ENCODE measurements around the gene TFF2. TPM values are rescaled to one million over a fixed set of nuclear protein-coding genes. Genes with fewer than 3 reads are reported as not detected.

TFF2 gene
- polyA plus RNA-seq, 3 donors = not detected

GRCh38 chr21:42384989-42385388 is 34.2 kb upstream of the TFF2 start:
- intact Hi-C loops (cut with micrococcal nuclease) = loop anchor here in 1 of 2 donors (5.0 kb wide), 1 partner anchor 62 kb away; no protein-coding TSS in a partner anchor
- Histone ChIP-seq H3K36me3 (replicated peaks in 1 of 2; ENCODE audit: control insufficient read depth in 1 of 2, insufficient read depth in 2 of 2, low read length in 2 of 2) (no peaks in the 10 kb centered on the region), H4K20me1 (ENCODE audit: insufficient read depth, low read length) (no peaks in the 10 kb centered on the region), H3K9me3 (replicated peaks in 1 of 2; ENCODE audit: control insufficient read depth in 1 of 2, insufficient read depth in 1 of 2, low read length in 2 of 2) (peaks cover 19 to 29% of the 10 kb centered on the region in 2 donors), H3K79me2 (ENCODE audit: insufficient read depth, low read length) (no peaks in the 10 kb centered on the region), H3K27me3 (ENCODE audit: control insufficient read depth in 2 of 2, insufficient read depth in 2 of 2, low read length in 2 of 2) (no peaks in the 10 kb centered on the region), H3K4me3 (replicated peaks in 1 of 3; ENCODE audit: low read depth in 2 of 3, low read length in 3 of 3) (no peak overlapping the region), H3K9ac (ENCODE audit: insufficient read depth, low read length, poor library complexity, severe bottlenecking) (no peak overlapping the region), H2AFZ (ENCODE audit: insufficient read depth, low read depth, low read length, poor library complexity, severe bottlenecking) (no peak overlapping the region), H3K4me1 (ENCODE audit: control insufficient read depth in 1 of 2, insufficient read depth in 2 of 2, low read length in 2 of 2) (peaks cover 20 to 46% of the 10 kb centered on the region in 2 donors), H3K27ac (ENCODE audit: low read depth in 1 of 2, low read length in 2 of 2) (peak overlapping the region; percentile 39 to 51), H3K4me2 (replicated peaks; ENCODE audit: extremely low read depth, low read length, poor library complexity, severe bottlenecking) (no peak overlapping the region)
- TF ChIP-seq, protein P1, sequence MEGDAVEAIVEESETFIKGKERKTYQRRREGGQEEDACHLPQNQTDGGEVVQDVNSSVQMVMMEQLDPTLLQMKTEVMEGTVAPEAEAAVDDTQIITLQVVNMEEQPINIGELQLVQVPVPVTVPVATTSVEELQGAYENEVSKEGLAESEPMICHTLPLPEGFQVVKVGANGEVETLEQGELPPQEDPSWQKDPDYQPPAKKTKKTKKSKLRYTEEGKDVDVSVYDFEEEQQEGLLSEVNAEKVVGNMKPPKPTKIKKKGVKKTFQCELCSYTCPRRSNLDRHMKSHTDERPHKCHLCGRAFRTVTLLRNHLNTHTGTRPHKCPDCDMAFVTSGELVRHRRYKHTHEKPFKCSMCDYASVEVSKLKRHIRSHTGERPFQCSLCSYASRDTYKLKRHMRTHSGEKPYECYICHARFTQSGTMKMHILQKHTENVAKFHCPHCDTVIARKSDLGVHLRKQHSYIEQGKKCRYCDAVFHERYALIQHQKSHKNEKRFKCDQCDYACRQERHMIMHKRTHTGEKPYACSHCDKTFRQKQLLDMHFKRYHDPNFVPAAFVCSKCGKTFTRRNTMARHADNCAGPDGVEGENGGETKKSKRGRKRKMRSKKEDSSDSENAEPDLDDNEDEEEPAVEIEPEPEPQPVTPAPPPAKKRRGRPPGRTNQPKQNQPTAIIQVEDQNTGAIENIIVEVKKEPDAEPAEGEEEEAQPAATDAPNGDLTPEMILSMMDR (IDR thresholded peaks at IDR 0.05) = no peak
- no peaks in the 10 kb centered on the region for H3K36me3 Mint-ChIP-seq
- DNase-seq = peak; percentile 19 to 63 (median 36)
- H3K4me3 Mint-ChIP-seq = peak overlapping the region in 1 of 2 donors; percentile 7
- peak overlapping the region; percentile 78 to 90 (median 84) for H3K27ac Mint-ChIP-seq
- H3K4me1 Mint-ChIP-seq = peaks cover 63% of the 10 kb centered on the region
- H3K9me3 Mint-ChIP-seq = peaks cover 11 to 20% (median 15%) of the 10 kb centered on the region in 7 donors
- 33% methylated on average over 1 of the region's 2 CpGs for WGBS (ENCODE audit: insufficient coverage)
- peaks cover 1 to 9% (median 4%) of the 10 kb centered on the region in 3 donors for H3K27me3 Mint-ChIP-seq (ENCODE audit: low read depth in 3 of 3)

DNA sequence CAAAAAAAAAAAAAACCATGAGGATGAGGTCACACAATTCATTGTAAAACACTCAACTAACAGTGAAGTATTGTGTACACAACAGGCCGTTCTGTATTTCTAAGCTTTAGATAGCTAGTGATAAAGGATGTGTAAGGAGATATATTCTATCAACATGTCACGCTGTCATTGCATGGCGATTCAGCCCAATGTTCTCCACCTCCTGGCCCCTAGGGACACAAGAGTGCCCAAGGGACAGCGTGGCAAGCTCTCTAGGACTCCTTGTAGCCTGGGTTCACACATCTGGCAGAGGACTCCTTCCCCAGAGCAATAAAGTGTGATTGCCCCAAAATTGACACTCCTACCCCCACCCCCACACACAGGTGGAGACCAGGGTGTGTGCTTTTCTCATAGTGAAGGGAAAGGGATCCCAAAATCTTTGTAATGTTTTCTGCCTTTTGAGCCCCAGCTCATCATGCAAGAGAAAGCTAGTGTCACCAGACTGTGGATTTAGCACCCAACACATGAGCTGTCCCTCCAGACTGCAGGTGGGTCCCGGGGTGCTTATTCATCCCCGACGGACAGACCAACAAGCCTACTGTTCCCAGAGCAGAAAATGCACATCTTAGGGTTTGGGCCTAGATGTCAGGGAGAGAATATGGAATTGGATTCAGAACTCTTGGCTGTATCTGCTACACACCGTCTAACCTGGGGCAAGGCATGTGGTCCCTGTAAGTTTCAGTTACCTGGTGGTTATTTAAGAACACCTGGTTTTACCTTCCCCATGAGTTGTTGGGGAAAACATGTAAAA is 33.6 kb upstream of the TFF2 start:
- Mint-ChIP-seq H3K4me1 (peaks cover 64% of the 10 kb centered on the region), H3K27me3 (ENCODE audit: low read depth in 3 of 3) (peaks cover 0 to 9% (median 4%) of the 10 kb centered on the region in 3 donors), H3K27ac (peak overlapping the region in 6 of 7 donors; percentile 23 to 83 (median 57)), H3K4me3 (no peak overlapping the region), H3K36me3 (no peaks in the 10 kb centered on the region), H3K9me3 (peaks cover 11 to 20% (median 15%) of the 10 kb centered on the region in 7 donors)
- no peaks in the 10 kb centered on the region for H3K36me3 ChIP-seq (replicated peaks in 1 of 2; ENCODE audit: control insufficient read depth in 1 of 2, insufficient read depth in 2 of 2, low read length in 2 of 2)
- H2AFZ ChIP-seq (ENCODE audit: insufficient read depth, low read depth, low read length, poor library complexity, severe bottlenecking) = no peak overlapping the region
- no peaks in the 10 kb centered on the region for H3K79me2 ChIP-seq (ENCODE audit: insufficient read depth, low read length)
- intact Hi-C loops (cut with micrococcal nuclease) = loop anchor here in 1 of 2 donors (5.0 kb wide), 1 partner anchor 63 kb away; no protein-coding TSS in a partner anchor
- TF ChIP-seq, protein P1 (IDR thresholded peaks at IDR 0.05) = no peak
- 93% methylated on average over 2 of the region's 8 CpGs for WGBS (ENCODE audit: insufficient coverage)
- H3K27ac ChIP-seq (ENCODE audit: low read depth in 1 of 2, low read length in 2 of 2) = peak overlapping the region in 1 of 2 donors; percentile 51
- H3K9me3 ChIP-seq (replicated peaks in 1 of 2; ENCODE audit: control insufficient read depth in 1 of 2, insufficient read depth in 1 of 2, low read length in 2 of 2) = peaks cover 19 to 29% of the 10 kb centered on the region in 2 donors
- no peak overlapping the region for H3K9ac ChIP-seq (ENCODE audit: insufficient read depth, low read length, poor library complexity, severe bottlenecking)
- no peak for DNase-seq
- H3K27me3 ChIP-seq (ENCODE audit: control insufficient read depth in 2 of 2, insufficient read depth in 2 of 2, low read length in 2 of 2) = no peaks in the 10 kb centered on the region
- H3K4me3 ChIP-seq (replicated peaks in 1 of 3; ENCODE audit: low read depth in 2 of 3, low read length in 3 of 3) = no peak overlapping the region
- H3K4me1 ChIP-seq (ENCODE audit: control insufficient read depth in 1 of 2, insufficient read depth in 2 of 2, low read length in 2 of 2) = peaks cover 20 to 45% of the 10 kb centered on the region in 2 donors
- H3K4me2 ChIP-seq (replicated peaks; ENCODE audit: extremely low read depth, low read length, poor library complexity, severe bottlenecking) = no peak overlapping the region
- no peaks in the 10 kb centered on the region for H4K20me1 ChIP-seq (ENCODE audit: insufficient read depth, low read length)

Measured in CD14-positive monocyte (primary cell).